GM21723 (cell line): ENCODE data around the gene CTIF.
"Not testable (repeated sequence)": the region's sequence is repeated elsewhere in the genome, so short reads cannot be mapped to it uniquely, and the experiment has no call there.

Experiments
- ATAC-seq: cut with Tn5 transposase; IDR thresholded peaks from one replicate; pipeline ENCODE4 v1.9.1; 2021; ENCODE audit warnings: mild to moderate bottlenecking, moderate library complexity; ENCODE audit not compliant: unreplicated experiment

The CTIF gene

DNA sequence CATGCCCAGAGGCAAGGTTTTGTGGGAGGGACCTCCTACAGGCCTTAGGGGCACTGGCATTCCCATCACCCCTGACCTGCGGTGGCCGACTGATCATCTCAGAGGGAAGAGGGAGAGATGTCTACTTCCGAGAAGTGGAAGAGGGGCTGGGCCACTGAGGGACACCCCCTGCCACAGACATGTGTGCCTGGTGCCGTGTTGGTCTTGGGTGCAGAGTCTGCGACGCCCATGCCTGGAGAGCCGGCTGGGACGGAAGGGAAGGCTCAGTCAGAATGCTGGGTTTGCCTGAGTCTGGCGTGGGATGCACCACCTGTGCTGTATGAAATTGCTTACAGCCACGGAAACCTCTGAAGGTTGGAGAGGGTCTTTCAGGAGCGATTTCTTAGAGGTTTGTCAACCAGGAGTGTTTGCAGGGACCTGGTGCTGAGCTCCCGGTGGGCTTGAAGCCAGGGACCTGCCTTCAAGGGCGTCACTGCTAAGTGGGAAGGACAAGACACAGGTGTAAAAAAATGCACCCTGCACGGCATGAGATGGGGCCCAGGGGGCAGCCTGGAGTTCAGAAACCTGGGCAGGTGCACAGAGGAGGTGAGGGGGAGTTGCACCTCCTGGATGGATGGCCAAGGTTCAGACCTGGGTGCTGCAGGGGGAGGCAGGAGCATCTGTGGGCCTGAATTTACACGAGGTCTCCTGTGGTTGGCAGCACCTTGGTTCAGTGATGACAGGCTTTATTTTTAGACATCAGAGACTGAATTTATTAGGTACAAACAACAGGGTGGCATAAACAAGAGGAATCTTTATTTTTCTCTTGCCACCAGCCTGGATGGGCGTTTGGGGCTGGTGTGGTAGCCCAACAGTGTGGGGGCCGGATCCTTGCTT is 100.3 kb downstream of the CTIF start:
- ATAC-seq: no peak

DNA sequence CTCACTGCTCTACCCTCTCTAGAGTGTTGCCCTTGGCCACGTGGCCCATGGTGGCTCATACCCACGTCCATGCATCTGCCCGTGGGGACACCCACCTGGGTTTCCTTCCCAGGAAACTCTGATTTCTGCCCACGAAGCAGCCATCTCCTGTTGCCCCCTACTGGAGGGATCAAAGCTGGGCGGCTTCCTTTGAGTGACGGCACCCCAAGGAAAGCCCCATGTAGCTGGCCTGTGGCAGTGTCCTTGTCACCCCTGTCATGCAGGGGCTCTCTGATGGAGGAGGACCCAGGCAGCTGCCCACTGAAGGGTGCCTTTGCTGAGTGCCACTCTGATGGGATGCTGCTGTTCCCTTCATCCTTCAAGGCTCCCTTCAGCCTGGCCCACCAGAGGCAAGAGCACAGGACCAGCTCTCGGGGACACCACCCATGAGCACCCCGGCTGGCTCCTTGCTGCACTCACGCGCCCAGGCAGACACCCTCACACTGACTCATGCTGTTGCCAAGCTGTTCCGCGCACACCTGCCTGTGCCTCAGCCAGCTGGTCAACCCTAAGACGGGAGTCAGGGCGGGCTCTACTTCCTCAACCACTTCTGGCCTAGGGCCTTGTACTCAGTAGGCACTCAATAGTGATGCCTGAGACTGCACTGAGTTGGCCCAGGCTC is 101.1 kb downstream of the CTIF start:
- ATAC-seq: no peak

DNA sequence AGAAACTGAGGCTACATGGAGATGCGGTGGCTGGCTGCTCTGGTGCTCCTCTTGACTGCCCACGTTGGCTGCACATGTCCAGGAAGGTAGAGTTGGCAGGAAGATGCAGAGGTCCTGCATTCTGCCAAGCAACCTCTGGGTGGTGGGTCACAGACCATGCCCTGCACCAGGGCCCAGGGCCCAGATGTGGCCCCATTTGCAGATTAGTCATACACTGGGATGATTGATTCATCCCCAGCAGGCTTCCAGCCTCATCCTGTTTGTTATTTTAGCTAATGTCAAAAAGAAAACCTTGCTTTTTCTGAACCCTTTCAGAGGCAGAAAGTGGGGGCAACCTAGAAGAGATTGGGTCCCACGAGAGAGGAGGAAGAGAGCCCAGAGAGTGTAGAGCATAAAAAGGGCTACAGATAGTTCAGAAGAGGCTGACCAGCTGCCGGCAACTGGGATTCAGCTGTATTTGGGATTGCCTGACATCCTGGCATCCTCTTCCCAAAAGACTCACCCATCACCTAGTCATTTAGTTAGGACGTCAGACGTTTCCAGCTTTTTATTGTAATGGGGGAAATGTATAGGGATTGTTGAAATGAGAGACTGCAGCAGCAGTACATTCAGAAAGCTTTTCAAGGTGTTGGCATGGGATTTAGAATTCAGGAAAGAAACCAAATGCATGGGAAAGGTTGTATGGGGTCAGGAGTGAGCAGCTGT is 101.9 kb downstream of the CTIF start:
- no peak for ATAC-seq

DNA sequence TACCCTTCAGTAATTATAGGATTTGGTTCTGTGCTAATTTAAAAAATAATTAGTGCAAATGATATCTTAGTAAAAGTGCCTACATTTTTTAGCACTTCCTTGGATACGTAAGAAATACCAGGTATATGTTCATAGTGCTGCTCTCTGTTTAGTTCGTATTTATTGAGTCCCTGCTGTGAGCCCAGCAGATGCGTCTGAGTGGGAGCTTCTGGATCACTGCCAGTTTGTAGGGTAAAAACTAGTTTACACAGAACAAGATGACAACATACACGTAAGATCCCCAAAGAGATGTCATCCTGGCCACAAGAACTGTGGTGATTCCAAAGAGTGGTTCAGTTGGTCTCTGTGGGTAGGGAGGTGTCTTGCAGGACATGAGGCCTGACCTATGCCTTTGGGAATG is 103.2 kb downstream of the CTIF start:
- no peak for ATAC-seq

DNA sequence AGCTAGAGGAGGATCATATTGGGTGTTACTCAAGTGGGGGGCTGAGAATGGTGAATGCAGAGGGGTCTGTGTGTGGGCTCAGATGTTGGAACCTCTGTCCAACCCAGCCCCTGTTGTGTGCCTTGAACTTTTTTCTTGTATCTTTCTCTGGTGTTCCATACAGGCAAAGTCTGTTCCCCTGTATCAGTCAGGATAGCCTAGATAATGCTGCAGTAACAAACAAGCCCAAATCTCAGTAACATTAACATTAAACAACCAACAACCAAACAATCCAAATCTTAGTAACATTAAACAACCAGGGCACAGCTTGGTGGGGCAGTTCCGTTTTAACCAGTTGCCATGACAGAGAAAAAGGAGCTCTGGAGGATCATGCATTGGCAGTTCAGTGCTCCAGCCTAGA is 103.7 kb downstream of the CTIF start:
- ATAC-seq: no peak

DNA sequence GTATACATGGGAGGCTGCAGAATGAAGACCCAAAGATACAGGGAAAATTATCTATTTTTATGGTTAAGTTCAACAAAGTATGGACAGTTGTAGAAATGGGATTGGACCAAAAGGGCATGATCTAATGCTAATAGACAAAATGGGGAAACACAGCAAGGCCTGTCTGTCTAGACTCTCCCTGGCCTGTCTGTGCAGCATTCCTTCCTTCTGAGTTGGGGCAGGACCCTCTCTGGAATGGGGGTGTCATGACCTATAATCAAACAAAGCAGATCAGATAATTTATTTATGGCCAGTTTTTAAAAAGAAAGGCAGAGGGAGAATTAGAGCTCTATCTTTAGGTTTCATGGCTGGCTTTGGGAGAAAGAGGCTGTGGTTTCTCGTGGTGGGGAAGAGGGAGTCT is 104.4 kb downstream of the CTIF start:
- no peak for ATAC-seq

DNA sequence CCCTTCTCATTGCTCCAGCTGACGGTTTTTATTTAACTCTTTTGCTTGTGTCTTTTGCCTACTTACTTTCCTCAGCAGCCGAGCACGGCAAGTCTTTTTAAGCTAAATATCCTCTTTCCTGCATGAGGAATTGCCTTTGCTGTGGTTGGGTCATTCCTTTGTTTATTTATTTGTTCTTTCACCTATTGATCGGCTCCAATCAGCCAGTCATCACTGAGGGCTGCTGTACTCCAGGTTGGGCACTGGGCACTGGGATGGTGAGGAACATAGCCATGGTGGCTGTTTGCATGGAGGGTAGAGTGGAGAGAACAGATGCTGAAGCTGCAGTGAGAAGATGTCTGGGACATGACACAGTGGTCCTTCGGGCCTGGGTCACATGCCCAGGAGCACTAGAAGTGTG is 105.2 kb downstream of the CTIF start:
- no peak for ATAC-seq

DNA sequence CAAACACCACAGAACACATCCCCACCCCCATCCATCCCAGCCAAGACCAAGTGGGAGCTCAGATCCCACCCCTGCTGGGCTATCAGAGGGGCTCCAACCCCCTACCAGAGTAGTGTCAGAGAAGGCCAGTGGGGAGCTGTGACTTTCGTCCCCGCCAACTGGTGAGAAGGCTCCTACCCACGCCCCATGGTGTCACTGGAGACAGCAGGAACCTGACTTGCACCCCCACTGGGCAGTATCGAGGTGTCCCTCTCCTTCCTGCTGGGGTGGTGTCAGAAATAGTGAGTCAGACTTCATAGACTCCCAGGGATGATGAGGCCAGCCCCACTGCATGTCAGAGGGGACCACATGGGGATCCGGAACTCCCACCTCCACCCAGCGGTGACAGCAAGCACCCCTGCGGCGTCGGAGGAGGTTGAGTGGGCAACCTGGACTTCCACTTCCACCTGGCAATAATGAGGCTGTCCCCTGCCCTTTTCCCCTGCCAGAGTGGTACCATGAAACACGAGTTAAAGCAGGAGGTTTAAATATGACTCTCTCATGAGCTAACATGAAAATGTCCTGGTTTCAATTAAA is 106.7 kb downstream of the CTIF start:
- ATAC-seq: no peak

DNA sequence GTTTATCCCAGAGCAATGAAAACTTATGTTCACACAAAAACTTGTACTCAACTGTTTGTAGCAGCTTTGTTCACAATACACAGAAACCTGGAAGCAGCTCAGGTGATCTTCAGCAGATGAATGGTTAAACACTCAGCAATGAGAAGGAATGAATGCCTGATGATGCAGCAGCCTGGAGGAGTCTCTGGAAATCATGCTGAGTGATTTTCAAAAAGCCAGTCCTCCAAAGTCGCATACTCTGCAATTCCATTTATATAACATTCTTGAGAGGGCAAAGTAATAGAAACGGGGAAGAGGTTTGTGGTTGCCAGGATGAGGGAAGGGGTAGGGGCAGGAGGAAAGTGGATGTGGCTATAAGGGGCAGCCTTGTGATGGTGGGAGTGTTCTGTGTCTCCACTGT is 108.1 kb downstream of the CTIF start:
- ATAC-seq: no peak

DNA sequence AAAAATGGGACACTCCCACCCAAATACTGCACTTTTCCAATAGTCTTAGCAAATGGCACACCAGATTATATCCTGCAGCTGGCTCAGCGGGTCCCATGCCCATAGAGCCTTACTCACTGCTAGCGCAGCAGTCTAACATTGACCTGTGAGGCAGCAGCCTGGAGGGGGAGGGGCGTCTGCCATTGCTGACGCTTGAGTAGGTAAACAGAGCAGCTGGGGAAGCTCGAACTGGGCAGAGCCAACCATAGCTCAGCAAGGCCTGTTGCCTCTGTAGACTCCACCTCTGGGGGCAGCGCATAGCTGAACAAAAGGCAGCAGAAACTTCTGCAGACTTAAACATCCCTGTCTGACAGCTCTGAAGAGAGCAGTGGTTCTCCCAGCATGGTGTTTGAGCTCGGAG is 110.4 kb downstream of the CTIF start:
- no peak for ATAC-seq

DNA sequence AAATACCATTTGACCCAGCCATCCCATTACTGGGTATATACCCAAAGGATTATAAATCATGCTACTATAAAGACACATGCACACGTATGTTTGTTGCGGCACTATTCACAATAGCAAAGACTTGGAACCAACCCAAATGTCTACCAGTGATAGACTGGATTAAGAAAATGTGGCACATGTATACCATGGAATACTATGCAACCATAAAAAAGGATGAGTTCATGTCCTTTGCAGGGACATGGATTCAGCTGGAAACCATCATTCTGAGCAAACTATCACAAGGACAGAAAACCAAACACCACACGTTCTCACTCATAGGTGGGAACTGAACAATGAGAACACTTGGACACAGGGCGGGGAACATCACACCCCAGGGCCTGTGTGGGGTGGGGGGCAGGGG is 115.8 kb downstream of the CTIF start:
- not testable (repeated sequence) for ATAC-seq

DNA sequence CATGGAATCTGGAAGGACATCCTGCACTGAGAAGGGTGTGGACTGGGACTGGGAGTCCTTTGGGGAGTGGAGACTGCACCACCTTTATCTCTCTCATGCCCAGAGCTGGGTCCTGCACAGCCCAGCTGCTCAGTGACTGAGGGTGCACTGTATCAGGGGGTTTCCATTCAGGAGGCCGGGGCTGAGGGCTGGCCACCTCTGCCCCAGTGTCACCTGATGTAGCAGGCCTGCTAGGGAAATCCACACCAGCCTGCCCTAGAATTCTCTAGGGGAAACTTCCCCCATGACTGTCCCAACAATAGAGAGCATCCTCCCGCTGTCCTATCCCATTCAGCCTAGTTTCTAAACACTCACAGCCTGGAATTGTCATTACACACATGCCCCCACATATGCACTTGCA is 116.7 kb downstream of the CTIF start:
- ATAC-seq: no peak

DNA sequence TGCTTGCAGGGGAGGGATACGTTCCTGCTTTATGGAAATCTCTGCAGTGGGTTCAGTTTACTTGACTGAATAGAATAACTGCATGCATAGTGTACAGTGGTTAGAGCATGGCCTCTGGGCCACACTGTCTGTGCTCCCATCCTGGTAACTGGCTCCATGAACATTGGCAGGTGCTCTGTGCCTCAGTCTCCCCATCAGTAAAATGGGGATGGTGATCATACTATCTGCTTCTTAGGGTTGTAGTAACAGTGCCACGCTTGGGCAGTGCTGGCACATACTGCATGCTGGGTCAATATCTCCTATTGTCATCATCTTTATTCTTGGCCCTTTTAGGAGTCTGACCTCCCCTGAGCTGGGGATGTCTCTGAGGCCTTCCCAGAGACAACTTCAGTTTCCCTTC is 117.3 kb downstream of the CTIF start:
- no peak for ATAC-seq

DNA sequence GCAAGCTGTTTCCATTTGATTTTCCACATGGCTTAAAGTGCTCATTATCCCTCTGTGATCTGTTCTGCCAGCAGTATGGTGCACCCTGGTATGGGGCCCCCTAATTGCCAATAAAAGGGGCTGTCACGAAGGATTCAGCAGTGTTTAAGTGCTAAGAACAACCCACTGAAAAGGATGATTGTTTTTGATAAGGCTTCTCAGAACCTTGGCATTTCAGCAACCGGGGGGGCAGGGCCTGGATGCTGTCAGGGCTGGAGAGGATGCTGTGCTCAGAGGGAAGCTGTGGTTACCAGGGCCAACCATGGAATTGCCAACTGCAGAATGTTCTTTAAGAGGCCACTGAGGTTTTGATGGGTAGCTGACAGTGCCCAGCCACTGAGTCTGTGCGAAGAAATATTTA is 117.8 kb downstream of the CTIF start:
- ATAC-seq: no peak

DNA sequence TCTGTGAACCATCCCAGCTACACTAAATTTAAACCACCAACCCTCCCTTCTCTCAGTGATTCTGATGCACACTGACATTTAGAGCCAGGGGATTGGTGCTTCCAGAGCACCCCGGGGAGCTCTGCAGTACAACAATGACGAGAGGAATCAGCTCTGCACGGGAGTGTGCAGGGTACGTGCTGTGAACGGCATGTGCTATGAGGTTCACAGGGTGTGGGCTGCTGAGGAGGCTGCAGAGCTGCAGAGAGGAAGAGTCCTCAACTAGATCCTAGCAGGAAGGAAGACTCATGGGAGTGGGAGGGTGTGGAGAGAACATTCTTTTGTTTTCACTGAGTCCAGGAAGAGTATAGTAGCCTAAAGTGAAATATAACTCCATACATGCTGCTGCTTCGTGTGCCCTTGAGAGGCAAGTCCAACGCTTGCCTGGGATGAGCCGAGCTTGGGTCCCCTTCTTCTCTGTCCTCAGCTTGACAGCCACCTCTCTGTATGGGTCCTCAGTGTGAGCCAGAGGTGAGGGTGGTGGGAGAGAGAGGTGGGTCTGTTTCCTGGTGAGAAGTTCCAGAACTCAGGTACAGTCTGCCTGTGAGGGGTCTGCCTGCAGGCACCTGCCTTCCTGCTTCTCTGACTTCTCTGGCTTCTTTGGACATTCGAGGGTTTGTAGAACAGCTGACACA is 118.8 kb downstream of the CTIF start:
- ATAC-seq: no peak

DNA sequence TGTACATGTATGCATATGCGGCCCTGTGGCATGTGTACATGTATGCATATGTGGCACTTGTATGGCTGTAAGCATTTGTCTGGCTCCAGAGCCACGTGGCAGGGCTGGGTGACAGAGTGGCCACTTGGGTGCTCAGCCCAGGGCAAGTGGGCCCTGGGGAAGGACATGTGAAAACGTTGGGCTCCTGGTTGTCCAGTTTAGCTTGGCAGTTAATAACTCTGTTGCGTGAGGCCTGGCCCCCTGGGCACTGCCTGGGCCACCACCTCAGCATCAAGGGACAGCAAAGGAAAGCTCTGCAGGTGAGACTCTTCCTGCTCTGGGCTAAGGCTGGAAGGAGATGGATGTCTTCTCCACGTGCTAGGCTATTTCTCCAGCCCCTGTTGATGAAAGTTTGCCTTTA is 119.9 kb downstream of the CTIF start:
- no peak for ATAC-seq

DNA sequence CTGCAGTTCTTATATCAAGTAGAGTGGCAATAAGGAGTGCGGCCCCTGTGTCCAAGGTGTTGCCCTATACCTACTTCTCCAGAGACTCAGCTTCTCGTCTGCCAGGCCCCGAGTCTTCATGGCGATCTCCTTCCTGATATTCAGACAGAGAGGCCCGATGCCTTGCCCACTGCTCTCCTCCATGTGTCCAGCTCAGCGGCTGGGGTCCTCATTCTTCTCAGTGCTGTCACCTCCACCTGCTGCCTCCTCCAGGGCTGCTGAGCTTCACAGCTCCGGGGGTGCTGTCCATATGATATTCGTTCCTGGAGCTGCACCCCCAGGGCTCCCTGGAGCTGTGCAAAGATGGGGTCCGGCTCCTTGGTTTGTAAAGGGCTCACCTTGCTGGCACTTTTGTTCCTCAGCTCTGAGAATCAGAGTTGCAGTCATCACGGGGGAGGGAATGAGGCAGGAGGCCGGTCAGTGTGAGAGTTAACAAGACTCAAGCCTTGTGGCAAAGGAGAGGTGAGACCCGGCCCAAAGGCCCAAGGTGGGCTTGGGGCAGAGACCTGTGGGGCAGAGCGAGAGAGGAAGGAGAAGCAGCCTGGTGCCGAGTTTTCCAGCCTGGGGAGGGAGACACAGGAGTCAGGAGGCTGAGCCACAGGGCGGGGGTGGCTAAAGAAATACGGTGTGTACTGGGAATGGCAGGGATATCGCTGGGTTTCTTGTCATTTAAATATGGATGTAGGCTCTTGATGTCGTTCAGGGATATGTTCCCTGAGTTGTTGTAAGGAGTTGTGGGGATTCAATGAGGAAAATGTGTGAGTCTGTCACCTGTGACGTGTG is 120.6 kb downstream of the CTIF start:
- no peak for ATAC-seq

DNA sequence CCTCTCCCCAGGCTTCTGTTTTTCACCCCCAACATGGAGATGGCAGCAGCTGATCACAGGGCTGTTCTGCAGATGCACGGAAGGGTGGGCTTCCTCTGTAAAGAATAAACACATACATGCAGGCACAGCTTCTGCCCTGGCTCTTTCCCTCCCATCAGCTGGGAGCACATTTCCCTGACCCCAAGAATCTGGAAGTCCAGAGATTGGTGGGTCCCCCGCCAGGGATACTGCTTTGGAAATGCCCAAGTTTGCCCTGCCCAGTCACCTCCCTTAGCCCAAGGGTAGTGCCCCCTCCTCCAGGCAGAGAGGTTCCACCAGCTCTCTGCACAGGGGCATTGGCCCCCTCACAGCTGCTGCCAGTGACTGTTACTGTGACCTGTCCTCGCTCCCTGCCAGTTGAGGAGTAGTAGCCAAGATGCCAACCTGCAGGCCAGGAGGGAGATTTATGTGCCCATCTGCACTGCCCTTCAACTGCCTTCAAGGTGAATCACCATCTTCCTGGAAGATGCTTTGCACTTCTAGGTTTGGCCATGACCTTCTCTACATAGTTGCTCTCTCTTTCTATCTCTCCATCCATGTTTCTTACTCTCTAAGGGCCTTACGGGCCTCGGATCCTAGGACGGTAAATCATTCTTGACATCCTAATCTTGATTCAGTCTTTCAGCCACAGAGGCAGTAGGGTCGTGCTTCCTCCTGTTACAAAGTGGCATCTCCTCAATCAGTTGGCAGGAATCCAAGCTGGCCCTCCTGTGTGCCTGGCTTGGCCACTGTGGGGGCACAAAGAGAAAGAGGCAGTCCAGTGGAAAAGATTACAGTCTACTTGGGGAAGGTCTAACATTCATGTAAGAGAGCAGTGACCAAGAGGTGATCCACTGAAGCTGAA is 121.8 kb downstream of the CTIF start:
- no peak for ATAC-seq

DNA sequence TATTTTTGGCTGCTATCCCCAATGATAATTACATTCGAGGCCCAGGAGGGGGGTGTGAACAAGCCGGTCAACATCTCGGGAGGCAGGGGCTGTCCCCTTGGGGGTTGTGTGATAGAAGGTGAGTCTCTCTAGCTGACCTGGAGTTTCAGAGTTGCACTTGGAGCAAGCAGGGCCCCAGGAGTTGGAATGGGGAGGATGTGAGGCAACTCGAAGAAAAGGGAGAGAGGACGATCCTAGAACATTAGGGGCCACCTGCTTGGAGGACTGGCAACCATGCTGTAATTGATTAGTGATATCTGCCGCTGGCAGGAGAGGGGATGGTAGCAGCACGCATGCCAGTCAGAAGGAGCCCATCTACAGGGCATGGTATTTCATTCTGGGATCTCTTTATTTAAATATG is 122.6 kb downstream of the CTIF start:
- no peak for ATAC-seq
